Activated CD4-positive, alpha-beta T cell treated with anti-CD3 and anti-CD28 coated beads, Interleukin-2, amount 50 U/mL, for 4 hours (primary cell): ENCODE results near the gene ZNF580.
A peak's percentile ranks its signal among the peaks of the same experiment; 100 is the strongest.

Experiments used
- DNase-seq, 2 experiments: peaks; one replicate each; pipeline ENCODE4 v3.0.0-alpha.2; 2020

Gene ZNF580

GRCh38 chr19:55663846-55664536, 23.2 kb downstream of the ZNF580 start:
- DNase-seq = no peak

GRCh38 chr19:55666343-55667005, 25.7 kb downstream of the ZNF580 start:
- no peak for DNase-seq

DNA sequence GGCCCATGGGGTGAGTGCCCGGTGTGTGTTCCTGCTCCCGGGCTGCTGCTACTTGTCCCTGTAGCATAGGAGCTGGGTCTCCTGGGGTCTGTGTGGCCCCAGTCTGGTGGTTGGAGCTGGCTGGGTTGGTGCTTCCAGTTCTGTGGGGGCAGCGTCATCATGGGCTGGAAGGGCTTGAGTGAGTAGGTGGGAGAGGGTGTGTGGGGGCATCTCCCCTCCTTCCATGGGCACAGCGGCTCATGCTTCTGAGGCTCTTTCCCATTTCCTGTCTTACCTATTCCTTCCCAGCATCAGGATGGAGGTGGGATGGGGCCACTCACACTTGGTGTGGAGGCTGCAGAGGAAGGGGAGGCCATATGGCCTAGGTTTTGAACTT, 26.2 kb downstream of the ZNF580 start:
- no peak for DNase-seq

DNA sequence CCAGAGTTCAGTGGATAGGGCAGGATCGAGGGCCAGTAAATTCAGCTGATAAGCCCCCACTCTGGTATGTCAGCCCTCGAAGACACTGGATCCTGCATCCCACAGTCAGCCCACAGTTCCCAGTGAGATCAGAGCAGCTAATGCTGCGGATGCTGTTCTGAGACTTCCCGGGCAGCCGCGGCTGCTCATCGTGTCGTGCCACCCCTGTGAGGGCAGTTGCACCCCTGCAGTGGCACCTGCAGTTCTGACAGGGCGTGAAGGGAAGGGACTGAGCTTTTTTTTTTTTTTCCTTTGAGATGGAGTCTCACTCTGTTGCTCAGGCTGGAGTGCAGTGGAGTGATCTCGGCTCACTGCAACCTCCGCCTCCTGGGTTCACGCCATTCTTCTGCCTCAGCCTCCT, 26.7 kb downstream of the ZNF580 start:
- DNase-seq = no peak

GRCh38 chr19:55667958-55668357, 27.2 kb downstream of the ZNF580 start:
- no peak for DNase-seq

DNA sequence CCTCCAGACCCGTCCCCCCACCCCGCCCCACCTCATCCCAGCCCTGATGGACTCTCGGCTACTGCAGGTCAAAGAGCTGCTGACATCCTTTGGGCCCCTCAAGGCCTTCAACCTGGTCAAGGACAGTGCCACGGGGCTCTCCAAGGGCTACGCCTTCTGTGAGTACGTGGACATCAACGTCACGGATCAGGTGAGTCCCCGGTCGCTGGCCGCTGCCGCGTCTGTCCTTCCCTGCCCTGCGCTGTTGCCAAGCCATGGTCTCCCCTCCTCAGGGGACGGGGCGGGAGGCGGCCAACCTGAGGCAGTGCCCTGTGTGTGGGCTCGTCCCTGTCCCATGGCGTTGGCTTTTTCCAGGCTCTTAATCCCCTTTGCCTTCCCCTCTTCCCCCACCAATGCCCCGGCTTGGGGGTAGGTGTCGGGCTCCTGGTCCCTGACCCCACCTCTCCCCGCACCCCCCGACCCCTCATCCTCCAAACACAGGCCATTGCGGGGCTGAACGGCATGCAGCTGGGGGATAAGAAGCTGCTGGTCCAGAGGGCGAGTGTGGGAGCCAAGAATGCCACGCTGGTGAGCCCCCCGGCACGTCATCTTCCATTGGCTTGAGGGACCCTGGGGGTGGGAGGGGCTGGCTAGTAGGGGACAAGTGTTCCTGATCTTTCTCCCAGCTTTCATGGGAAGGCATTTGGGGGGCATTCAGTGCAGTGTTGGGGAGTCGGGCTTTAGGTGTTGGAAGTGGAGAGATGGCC, 28.0 kb downstream of the ZNF580 start:
- DNase-seq = no peak

DNA sequence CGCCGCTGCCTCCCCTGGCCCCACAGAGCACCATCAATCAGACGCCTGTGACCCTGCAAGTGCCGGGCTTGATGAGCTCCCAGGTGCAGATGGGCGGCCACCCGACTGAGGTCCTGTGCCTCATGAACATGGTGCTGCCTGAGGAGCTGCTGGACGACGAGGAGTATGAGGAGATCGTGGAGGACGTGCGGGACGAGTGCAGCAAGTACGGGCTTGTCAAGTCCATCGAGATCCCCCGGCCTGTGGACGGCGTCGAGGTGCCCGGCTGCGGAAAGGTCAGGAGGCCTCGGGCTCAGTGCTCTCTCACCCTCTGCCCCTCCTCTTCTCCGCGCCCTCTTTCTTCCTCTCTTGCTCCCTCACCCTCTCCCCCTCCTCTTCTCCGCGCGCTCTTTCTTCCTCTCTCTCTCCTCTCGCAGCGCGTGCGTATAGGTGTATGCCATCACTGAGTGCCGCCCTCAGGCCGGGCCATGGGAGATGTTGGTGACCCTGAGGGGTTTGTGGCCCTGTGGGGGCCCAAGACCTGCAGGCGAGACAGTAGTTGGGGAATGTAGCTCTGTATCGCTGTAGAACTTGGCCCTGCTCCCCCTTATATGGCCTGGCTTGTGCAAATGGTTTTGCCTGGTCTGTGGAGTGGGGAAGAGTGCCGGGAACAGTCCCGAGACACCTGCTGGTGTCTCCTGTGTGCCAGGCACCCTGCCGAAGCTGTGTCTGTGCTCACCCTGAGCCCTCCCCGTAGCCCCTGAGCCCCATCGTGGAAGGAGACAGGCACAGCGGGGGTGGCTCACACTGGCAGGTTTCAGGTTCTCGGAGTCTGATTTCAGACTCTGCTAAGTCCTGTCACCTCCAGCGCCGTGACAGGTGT, 28.8 kb downstream of the ZNF580 start:
- no peak for DNase-seq

DNA sequence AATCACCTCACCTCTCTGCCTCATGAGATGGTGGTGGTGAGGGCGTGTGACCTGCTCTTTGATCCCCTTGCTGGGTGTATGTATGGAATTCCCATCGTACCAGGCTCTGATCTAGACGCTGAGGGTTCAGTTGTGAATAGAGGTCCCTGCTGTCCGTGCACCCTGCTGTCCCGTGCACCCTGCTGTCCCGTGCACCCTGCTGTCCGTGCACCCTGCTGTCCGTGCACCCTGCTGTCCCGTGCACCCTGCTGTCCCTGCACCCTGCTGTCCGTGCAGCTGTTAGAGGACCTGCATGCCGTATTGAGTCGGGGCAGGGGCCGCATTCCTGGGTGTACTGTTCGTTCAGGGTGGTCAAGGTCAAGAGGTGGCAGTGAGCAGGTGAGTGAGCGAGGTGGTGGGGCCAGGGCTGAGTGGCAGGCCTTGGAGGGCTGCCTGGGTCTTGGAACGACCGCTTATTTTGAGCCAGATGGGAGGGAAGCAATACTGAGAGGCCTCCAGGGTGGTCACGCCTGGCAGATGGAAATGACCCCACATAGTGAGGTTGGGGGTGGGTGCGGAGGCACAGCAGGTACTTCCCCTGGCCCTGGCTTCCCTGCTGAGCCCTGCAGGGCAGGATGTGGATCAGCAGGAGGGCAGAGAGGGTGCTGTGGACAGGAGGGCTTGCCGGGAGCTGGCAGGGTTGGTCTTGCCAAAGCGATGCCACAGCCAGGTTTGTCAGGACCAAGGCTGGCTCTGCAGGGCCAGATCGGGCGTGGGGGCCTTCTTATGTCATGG, 29.7 kb downstream of the ZNF580 start:
- no peak for DNase-seq

- no peak for DNase-seq
Observed at GRCh38 chr19:55671054-55671378, 30.2 kb downstream of the ZNF580 start.

GRCh38 chr19:55672418-55672817, 31.6 kb downstream of the ZNF580 start:
- DNase-seq = no peak

GRCh38 chr19:55673465-55673864, 32.7 kb downstream of the ZNF580 start:
- DNase-seq = no peak

GRCh38 chr19:55673889-55674288, 33.1 kb downstream of the ZNF580 start:
- no peak for DNase-seq

GRCh38 chr19:55674459-55674840, 33.6 kb downstream of the ZNF580 start:
- no peak for DNase-seq

DNA sequence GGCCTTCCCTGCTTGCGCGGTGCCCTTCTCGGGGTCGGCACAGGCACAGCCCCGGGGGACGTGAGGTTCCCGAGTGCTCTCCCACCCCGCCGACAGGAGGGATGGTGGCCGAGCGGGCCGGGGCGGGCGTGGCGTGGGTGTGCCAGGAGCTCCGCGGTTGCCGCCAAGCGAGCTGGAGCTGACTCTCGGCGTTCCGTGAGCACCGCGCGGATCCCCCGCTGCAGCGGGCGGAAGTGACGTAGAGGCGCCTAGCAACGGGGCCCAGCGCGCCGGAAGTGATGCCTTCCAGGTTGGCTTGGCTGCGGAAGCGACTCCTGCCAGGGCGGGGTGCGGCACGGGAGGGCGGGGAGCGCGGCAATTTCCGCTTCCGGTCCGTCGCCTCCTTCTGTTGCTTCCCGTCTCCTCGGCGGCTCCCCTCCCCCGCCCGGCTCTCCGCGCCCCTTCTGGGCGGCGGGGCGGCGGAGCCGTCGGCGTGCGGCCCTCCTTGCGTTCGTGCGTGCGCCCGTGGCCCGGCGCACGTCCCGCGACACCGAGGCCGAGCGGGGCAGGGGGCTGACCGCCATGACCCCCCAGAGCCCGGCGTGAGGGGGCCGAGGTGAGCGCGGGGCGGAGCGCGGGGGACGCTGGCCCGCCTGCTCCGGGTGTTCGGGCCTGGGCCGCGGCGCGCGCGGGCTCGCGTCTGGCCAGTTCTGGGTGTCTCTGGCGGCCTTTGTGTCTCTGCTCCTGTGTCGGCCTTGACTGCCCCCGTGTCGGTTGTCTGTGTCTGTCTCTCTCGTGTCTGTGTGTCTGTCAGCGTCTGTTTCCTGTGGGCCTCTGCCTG, 34.2 kb downstream of the ZNF580 start, which contains the start of gene EPN1:
Gene EPN1, plus strand, starts transcription at position 386 of the 820 bp plus-strand sequence. CDS start 3,402 bp downstream, outside the sequence.
- DNase-seq = peak; percentile 96 to 97

GRCh38 chr19:55675661-55676354, 35.0 kb downstream of the ZNF580 start:
- no peak for DNase-seq

- DNase-seq = no peak
Observed at GRCh38 chr19:55676383-55676782, 35.6 kb downstream of the ZNF580 start.

DNA sequence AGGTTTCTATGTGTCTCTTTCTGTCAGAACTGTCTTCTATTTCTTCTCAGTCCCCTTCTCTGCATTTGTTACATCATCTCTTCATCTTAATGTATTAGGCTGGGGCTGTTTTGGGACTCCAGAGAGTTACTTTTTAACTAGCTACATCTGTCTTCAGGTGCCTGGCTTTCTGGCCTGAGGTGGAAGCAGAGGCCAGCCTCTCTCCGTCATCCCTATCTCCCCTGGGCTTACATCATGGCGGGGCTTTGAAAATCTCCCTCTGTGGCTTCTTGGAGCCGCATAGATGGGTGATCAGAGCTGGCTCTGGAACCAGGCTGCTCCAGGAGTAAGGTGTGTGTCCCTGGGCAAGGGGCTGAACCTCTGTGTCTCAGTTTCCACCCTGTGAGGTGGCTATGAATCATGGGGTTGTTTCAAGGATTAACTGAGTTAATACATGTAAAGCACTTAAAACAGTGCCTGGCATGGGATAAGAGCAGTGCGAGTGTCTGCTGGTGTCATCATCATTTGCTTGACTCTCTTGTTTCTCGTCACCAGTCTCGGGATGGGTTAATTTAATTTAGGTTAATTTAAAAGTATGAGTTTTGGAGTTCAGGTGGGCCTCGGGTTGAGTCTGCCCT, 36.2 kb downstream of the ZNF580 start:
- no peak for DNase-seq

GRCh38 chr19:55677572-55678028, 36.8 kb downstream of the ZNF580 start:
- no peak for DNase-seq

GRCh38 chr19:55678121-55678671, 37.4 kb downstream of the ZNF580 start:
- no peak for DNase-seq
